ENCODE results near the gene MZB1. TPM values are rescaled to one million over a fixed set of nuclear protein-coding genes. Genes with fewer than 3 reads are reported as not detected.
A peak's percentile ranks its signal among the peaks of the same experiment; 100 is the strongest.

MZB1 gene
- total and polyA plus RNA-seq, 2 of the 13 experiments (the other 11 are each of a cell fraction or from before 2014, with no cell fraction given): 0.31 to 0.40 TPM

- 0 out of 2 replicates have a peak, but pooled peaks have one; percentile 53 for TF ChIP-seq NFATC3 (CRISPR knock-in tag; IDR thresholded peaks at IDR 0.05)
- TF ChIP-seq MAZ (IDR thresholded peaks at IDR 0.05; ENCODE audit: borderline replicate concordance, low read depth, low read length): peak; percentile 75
- TF ChIP-seq MAZ (CRISPR knock-in tag; IDR thresholded peaks at IDR 0.05; ENCODE audit: low read depth): peak; percentile 63; the same call in 1 of the 2 replicates
- peak; percentile 53 for TF ChIP-seq PITX1 (CRISPR knock-in tag; IDR thresholded peaks at IDR 0.05)
- peak; percentile 89 for TF ChIP-seq MEF2D (CRISPR knock-in tag; IDR thresholded peaks at IDR 0.05)
- no peak for TF ChIP-seq ONECUT2 (CRISPR knock-in tag; IDR thresholded peaks at IDR 0.05)
- no peak for TF ChIP-seq ZMAT5 (CRISPR knock-in tag; IDR thresholded peaks at IDR 0.05; ENCODE audit: borderline replicate concordance, low read depth)
- no peak for TF ChIP-seq NCOA1 (CRISPR knock-in tag; IDR thresholded peaks at IDR 0.05)
- no peak for TF ChIP-seq SMARCC2 (IDR thresholded peaks at IDR 0.05)
- peak; percentile 61; the same call in 1 of the 2 replicates for TF ChIP-seq BCL3 (CRISPR knock-in tag; IDR thresholded peaks at IDR 0.05)
- no peak for TF ChIP-seq ZNF644 (CRISPR knock-in tag; IDR thresholded peaks at IDR 0.05; ENCODE audit: low read depth)
- TF ChIP-seq MEIS2 (CRISPR knock-in tag; IDR thresholded peaks at IDR 0.05): peak; percentile 23; the same call in 1 of the 2 replicates
- 0 out of 2 replicates have a peak, but pooled peaks have one; percentile 43 for TF ChIP-seq ZSCAN20 (CRISPR knock-in tag; IDR thresholded peaks at IDR 0.05; ENCODE audit: borderline replicate concordance)
- TF ChIP-seq ZIK1 (CRISPR knock-in tag; IDR thresholded peaks at IDR 0.05; ENCODE audit: borderline replicate concordance, low read depth): 0 out of 2 replicates have a peak, but pooled peaks have one; percentile 29
- 0 out of 2 replicates have a peak, but pooled peaks have one; percentile 89 for TF ChIP-seq MZF1 (CRISPR knock-in tag; IDR thresholded peaks at IDR 0.05; ENCODE audit: borderline replicate concordance)
- no peak for TF ChIP-seq ZFP82 (CRISPR knock-in tag; IDR thresholded peaks at IDR 0.05; ENCODE audit: borderline replicate concordance)
- no peak for TF ChIP-seq E2F1 (CRISPR knock-in tag; IDR thresholded peaks at IDR 0.05)
- peak; percentile 72 for TF ChIP-seq THAP11 (CRISPR knock-in tag; IDR thresholded peaks at IDR 0.05)
- TF ChIP-seq AKAP8 (CRISPR knock-in tag; IDR thresholded peaks at IDR 0.05): 0 out of 2 replicates have a peak, but pooled peaks have one; percentile 65
- TF ChIP-seq ZNF792 (CRISPR knock-in tag; IDR thresholded peaks at IDR 0.05): no peak
- TF ChIP-seq NFYC (CRISPR knock-in tag; IDR thresholded peaks at IDR 0.05): peak; percentile 82
- TF ChIP-seq KDM5B (CRISPR knock-in tag; IDR thresholded peaks at IDR 0.05; ENCODE audit: borderline replicate concordance): peak; percentile 41; the same call in 1 of the 2 replicates
- no peak for TF ChIP-seq KMT2B (CRISPR knock-in tag; IDR thresholded peaks at IDR 0.05)
- peak; percentile 95 for TF ChIP-seq YY1 (IDR thresholded peaks at IDR 0.05; ENCODE audit: insufficient read depth, insufficient replicate concordance, low read depth, low read length)
- 0 out of 2 replicates have a peak, but pooled peaks have one; percentile 64 for TF ChIP-seq ZNF350 (CRISPR knock-in tag; IDR thresholded peaks at IDR 0.05; ENCODE audit: borderline replicate concordance, low read depth)
- no peak for TF ChIP-seq KLF11 (CRISPR knock-in tag; IDR thresholded peaks at IDR 0.05)
These were observed 14.2 kb upstream of the MZB1 start, which contains the start of gene SPATA24 (continued) for GRCh38 chr5:139403787-139404483.
